HFFc6 (cell line): ENCODE data around the gene EPGN. TPM values are rescaled to one million over a fixed set of nuclear protein-coding genes. Genes with fewer than 3 reads are reported as not detected.
"Not testable (repeated sequence)": the region's sequence is repeated elsewhere in the genome, so short reads cannot be mapped to it uniquely, and the experiment has no call there.

Experiments used
- DNase-seq: peaks from one replicate; pipeline ENCODE4 v3.0.0-alpha.2; 2018
- H3K27ac Mint-ChIP-seq: 2 replicates; pipeline ENCODE4 v1.8.0; 2020; ENCODE audit warnings: mild to moderate bottlenecking, mixed read lengths
- H3K27me3 Mint-ChIP-seq: 2 replicates; pipeline ENCODE4 v1.8.0; 2021; ENCODE audit warnings: mild to moderate bottlenecking, moderate library complexity, mixed read lengths; ENCODE audit not compliant: insufficient read depth
- H3K36me3 Mint-ChIP-seq: 2 replicates; pipeline ENCODE4 v1.8.0; 2021; ENCODE audit warnings: low read depth, mixed read lengths
- H3K4me1 Mint-ChIP-seq: 2 replicates; pipeline ENCODE4 v1.8.0; 2020; ENCODE audit warnings: low read depth, mixed read lengths
- H3K4me3 Mint-ChIP-seq: 2 replicates; pipeline ENCODE4 v1.8.0; 2020; ENCODE audit warnings: mild to moderate bottlenecking, moderate library complexity, mixed read lengths
- H3K9me3 Mint-ChIP-seq: 2 replicates; pipeline ENCODE4 v1.8.0; 2020; ENCODE audit warnings: mild to moderate bottlenecking, mixed read lengths
- total RNA-seq, 6 experiments: library from RNA; stranded (reverse); fragmentation: NEBNext Ultra II Directional; extraction: Animal tissue kit (Norgen Biotek cat#: 25700); gene quantifications; 2 replicates in 1 of 6; 3 replicates in 5 of 6; pipeline ENCODE4 v1.2.3, GENCODE V29; 2021
- TF ChIP-seq, protein P1 (sequence below): fragments of 200-600 bp; sonication (generic); IDR thresholded peaks from 2 replicates; pipeline ENCODE4 v1.5.0; 2021; ENCODE audit warnings: antibody characterized with exemption, mild to moderate bottlenecking

EPGN gene
- total RNA-seq, 6 experiments from 2014 or later = 0.33 to 3.3 (median 0.71) TPM; not detected in 1

DNA sequence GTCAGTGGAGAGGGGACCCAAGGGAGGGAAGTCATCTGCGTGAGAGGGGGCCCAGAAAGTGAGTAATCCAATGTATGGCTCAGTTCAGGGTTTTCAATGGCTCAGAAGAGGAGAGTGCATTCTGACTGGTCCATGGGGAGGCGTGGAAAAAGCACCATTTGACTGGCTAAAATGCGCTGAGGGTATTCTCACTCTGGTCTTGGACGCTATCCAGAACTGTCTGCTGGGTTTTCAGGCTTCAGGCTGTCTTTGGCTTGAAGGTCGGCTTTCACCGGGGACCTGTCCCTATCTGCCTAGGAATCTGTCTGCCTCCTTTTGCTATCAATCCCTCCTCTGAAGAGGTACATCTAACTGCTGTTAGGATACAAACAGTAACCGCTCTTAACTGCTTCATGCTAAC is 26.4 kb downstream of the EPGN start:
- no peak overlapping the region for H3K27ac Mint-ChIP-seq
- no peaks in the 10 kb centered on the region; the same call in 1 of the 2 replicates for H3K27me3 Mint-ChIP-seq
- peaks cover 16% of the 10 kb centered on the region for H3K4me1 Mint-ChIP-seq
- TF ChIP-seq, protein P1, sequence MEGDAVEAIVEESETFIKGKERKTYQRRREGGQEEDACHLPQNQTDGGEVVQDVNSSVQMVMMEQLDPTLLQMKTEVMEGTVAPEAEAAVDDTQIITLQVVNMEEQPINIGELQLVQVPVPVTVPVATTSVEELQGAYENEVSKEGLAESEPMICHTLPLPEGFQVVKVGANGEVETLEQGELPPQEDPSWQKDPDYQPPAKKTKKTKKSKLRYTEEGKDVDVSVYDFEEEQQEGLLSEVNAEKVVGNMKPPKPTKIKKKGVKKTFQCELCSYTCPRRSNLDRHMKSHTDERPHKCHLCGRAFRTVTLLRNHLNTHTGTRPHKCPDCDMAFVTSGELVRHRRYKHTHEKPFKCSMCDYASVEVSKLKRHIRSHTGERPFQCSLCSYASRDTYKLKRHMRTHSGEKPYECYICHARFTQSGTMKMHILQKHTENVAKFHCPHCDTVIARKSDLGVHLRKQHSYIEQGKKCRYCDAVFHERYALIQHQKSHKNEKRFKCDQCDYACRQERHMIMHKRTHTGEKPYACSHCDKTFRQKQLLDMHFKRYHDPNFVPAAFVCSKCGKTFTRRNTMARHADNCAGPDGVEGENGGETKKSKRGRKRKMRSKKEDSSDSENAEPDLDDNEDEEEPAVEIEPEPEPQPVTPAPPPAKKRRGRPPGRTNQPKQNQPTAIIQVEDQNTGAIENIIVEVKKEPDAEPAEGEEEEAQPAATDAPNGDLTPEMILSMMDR = no peak
- no peak overlapping the region for H3K4me3 Mint-ChIP-seq
- H3K36me3 Mint-ChIP-seq = peaks cover 35% of the 10 kb centered on the region
- peaks cover 5% of the 10 kb centered on the region for H3K9me3 Mint-ChIP-seq
- DNase-seq = no peak

- H3K9me3 Mint-ChIP-seq = peaks cover 8% of the 10 kb centered on the region
- no peak overlapping the region for H3K27ac Mint-ChIP-seq
- H3K36me3 Mint-ChIP-seq = peaks cover 32% of the 10 kb centered on the region
- peaks cover 16% of the 10 kb centered on the region for H3K4me1 Mint-ChIP-seq
- no peak overlapping the region for H3K4me3 Mint-ChIP-seq
- H3K27me3 Mint-ChIP-seq = no peaks in the 10 kb centered on the region; the same call in 1 of the 2 replicates
- TF ChIP-seq, protein P1 = no peak
- no peak for DNase-seq
Measured at GRCh38 chr4:74335341-74336021, 27.2 kb downstream of the EPGN start.

DNA sequence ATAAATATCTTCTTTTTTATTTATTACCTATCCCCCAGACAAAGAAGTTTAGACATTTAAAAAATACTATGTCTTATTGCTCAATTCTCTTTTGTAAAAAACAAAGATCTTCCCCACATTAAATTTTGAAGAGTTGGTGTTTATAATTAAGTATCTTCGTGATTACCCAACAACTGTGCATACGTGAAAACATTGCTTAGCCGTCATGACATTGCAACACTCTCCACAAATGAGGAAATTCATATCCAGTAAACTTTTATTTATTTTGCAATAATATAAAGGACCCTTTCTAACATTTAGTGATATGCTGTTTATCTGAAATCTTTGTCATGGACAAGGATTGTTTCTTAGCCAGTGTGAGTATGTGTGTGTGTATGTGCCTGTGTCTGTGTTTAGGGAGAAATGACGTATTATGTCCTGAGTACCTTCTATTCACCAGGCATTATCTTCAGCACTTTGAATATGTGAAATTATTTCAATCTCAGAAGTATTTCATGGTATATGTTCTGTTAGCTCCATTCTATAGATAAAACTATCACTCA is 30.6 kb downstream of the EPGN start:
- H3K4me3 Mint-ChIP-seq = no peak overlapping the region
- H3K9me3 Mint-ChIP-seq = peaks cover 30% of the 10 kb centered on the region
- H3K27me3 Mint-ChIP-seq = no peaks in the 10 kb centered on the region; the same call in 1 of the 2 replicates
- no peak for DNase-seq
- H3K4me1 Mint-ChIP-seq = peaks cover 11% of the 10 kb centered on the region
- TF ChIP-seq, protein P1 = no peak
- H3K27ac Mint-ChIP-seq = no peak overlapping the region
- peaks cover 51% of the 10 kb centered on the region for H3K36me3 Mint-ChIP-seq

GRCh38 chr4:74339501-74339900 is 31.2 kb downstream of the EPGN start:
- Mint-ChIP-seq H3K4me1 (peaks cover 11% of the 10 kb centered on the region), H3K27ac (peak overlapping the region; percentile 1; the same call in 1 of the 2 replicates), H3K27me3 (no peaks in the 10 kb centered on the region; the same call in 1 of the 2 replicates), H3K36me3 (peaks cover 51% of the 10 kb centered on the region), H3K9me3 (peaks cover 37% of the 10 kb centered on the region), H3K4me3 (no peak overlapping the region)
- DNase-seq = no peak
- TF ChIP-seq, protein P1 = no peak

DNA sequence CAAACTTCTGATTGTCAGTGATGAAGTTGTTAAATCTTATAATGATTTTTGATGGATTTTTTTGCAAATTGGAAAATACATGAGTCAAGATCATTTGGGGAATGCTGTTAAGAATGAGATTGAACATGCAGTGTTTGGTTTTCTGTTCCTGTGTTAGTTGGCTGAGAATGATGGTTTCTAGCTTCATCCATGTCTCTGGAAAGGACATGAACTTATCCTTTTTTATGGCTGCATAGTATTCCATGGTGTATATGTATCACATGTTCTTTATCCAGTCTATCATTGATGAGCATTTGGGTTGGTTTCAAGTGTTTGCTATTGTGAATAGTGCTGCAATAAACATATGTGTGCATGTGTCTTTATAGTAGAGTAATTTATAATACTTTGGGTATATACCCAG is 32.2 kb downstream of the EPGN start:
- not testable (repeated sequence) for H3K27me3 Mint-ChIP-seq, H3K4me3 Mint-ChIP-seq, DNase-seq
- Mint-ChIP-seq H3K9me3 (peaks cover 44% of the 10 kb centered on the region), H3K36me3 (peaks cover 53% of the 10 kb centered on the region), H3K27ac (peak overlapping the region; percentile 26; the same call in 1 of the 2 replicates), H3K4me1 (peaks cover 11% of the 10 kb centered on the region)

DNA sequence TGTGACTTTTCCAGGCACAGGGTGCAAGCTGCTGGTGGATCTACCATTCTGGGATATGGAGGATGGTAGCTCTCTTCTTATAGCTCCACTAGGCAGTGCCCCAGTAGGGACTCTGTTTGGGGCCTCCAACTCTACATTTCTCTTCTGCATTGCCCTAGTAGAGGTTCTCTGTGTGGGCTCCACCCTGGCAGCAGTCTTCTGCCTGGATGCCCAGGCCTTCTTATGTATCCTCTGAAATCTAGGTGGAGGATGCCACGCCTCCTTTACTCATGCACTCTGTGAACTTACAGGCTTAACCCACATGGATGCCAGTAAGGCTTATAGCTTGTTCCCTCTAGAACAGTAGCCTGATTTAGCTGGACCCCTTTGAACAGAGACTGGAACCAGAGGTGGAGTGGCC is 35.8 kb downstream of the EPGN start:
- Mint-ChIP-seq H3K27me3 (0 out of 2 replicates have a peak, but pooled peaks cover 4% of the 10 kb centered on the region), H3K36me3 (peaks cover 52% of the 10 kb centered on the region)

More for the DNA sequence above, 35.8 kb downstream of the EPGN start:
- peaks cover 11% of the 10 kb centered on the region for H3K4me1 Mint-ChIP-seq
- TF ChIP-seq, protein P1 = no peak
- DNase-seq = no peak
- peaks cover 46% of the 10 kb centered on the region for H3K9me3 Mint-ChIP-seq
- H3K27ac Mint-ChIP-seq = no peak overlapping the region
- H3K4me3 Mint-ChIP-seq = no peak overlapping the region
